Dermis blood vessel endothelial cell (primary cell): ENCODE data around the gene KCTD14. TPM values are rescaled to one million over a fixed set of nuclear protein-coding genes. Genes with fewer than 3 reads are reported as not detected.
"Not testable (repeated sequence)": the region's sequence is repeated elsewhere in the genome, so short reads cannot be mapped to it uniquely, and the experiment has no call there.

Experiments used
- DNase-seq: peaks from one replicate; pipeline ENCODE4 v3.0.0; 2010
- total RNA-seq: library from RNA; depleted of rRNA; stranded (reverse); fragments of >200 nt; gene quantifications from 2 replicates; pipeline ENCODE4 v1.2.3, GENCODE V29; 2014

The KCTD14 gene
- total RNA-seq = 0.51 and 1.1 TPM in 2 replicates

- DNase-seq = peak; percentile 28
Observed at GRCh38 chr11:78022397-78023396, at the start of gene KCTD14. Gene KCTD14, minus strand, starts transcription at chr11:78023276. Its CDS starts 27 bp downstream, at chr11:78023249.

GRCh38 chr11:78072455-78072854 lies 49.4 kb upstream of the KCTD14 start:
- no peak for DNase-seq

GRCh38 chr11:78071717-78072116 lies 48.6 kb upstream of the KCTD14 start:
- DNase-seq = no peak

GRCh38 chr11:78070621-78071020 lies 47.5 kb upstream of the KCTD14 start:
- DNase-seq = no peak

GRCh38 chr11:78069465-78069864 lies 46.4 kb upstream of the KCTD14 start:
- DNase-seq = peak; percentile 44

GRCh38 chr11:78067704-78068103 lies 44.6 kb upstream of the KCTD14 start:
- no peak for DNase-seq

- DNase-seq = no peak
Observed at GRCh38 chr11:78066471-78066870, 43.4 kb upstream of the KCTD14 start.

GRCh38 chr11:78065203-78065602 lies 42.1 kb upstream of the KCTD14 start:
- DNase-seq = no peak

- no peak for DNase-seq
Observed at GRCh38 chr11:78063440-78064181, 40.5 kb upstream of the KCTD14 start, which contains the start of gene THRSP. Gene THRSP, plus strand, starts transcription at chr11:78063861. Its CDS starts 21 bp downstream, at chr11:78063882.

GRCh38 chr11:78062671-78063070 lies 39.6 kb upstream of the KCTD14 start:
- no peak for DNase-seq

GRCh38 chr11:78061921-78062311 lies 38.8 kb upstream of the KCTD14 start:
- DNase-seq = no peak

- no peak for DNase-seq
Observed at GRCh38 chr11:78061088-78061920, 38.2 kb upstream of the KCTD14 start.

GRCh38 chr11:78060533-78060932 lies 37.5 kb upstream of the KCTD14 start:
- no peak for DNase-seq

- not testable (repeated sequence) for DNase-seq
Observed at GRCh38 chr11:78059749-78060328, 36.8 kb upstream of the KCTD14 start.

- DNase-seq = no peak
Observed at GRCh38 chr11:78057462-78058055, 34.5 kb upstream of the KCTD14 start.

GRCh38 chr11:78056093-78056492 lies 33.0 kb upstream of the KCTD14 start:
- DNase-seq = no peak

GRCh38 chr11:78054971-78055370 lies 31.9 kb upstream of the KCTD14 start:
- DNase-seq = no peak

- no peak for DNase-seq
Observed at GRCh38 chr11:78050964-78051831, 28.1 kb upstream of the KCTD14 start.

GRCh38 chr11:78049348-78049747 lies 26.3 kb upstream of the KCTD14 start:
- no peak for DNase-seq

GRCh38 chr11:78048561-78048960 lies 25.5 kb upstream of the KCTD14 start:
- DNase-seq = no peak

- no peak for DNase-seq
Observed at GRCh38 chr11:78046486-78046854, 23.4 kb upstream of the KCTD14 start.
